ENCODE results near the gene CTF1.
"Not testable (repeated sequence)": the region's sequence is repeated elsewhere in the genome, so short reads cannot be mapped to it uniquely, and the experiment has no call there.

CTF1 gene

GRCh38 chr16:30888856-30889499 lies 7.4 kb upstream of the CTF1 start:
- no peak for DNase-seq (ENCODE audit: low spot score)

- DNase-seq (ENCODE audit: low spot score) = no peak
Measured at GRCh38 chr16:30889721-30890120, 6.7 kb upstream of the CTF1 start.

GRCh38 chr16:30891043-30891823 lies 5.2 kb upstream of the CTF1 start:
- not testable (repeated sequence) for DNase-seq (ENCODE audit: low spot score)

GRCh38 chr16:30892670-30893416 lies 3.6 kb upstream of the CTF1 start:
- no peak for DNase-seq (ENCODE audit: low spot score)

- no peak for DNase-seq (ENCODE audit: low spot score)
Measured at GRCh38 chr16:30893417-30893743, 3.0 kb upstream of the CTF1 start.

- DNase-seq (ENCODE audit: low spot score) = peak; percentile 94
Measured at GRCh38 chr16:30893744-30894539, 2.5 kb upstream of the CTF1 start, which contains the start of gene BCL7C. Gene BCL7C (minus strand): TSS chr16:30894077. CDS start chr16:30893944, 133 bp downstream.

GRCh38 chr16:30894540-30895368 lies 1.7 kb upstream of the CTF1 start:
- DNase-seq (ENCODE audit: low spot score) = no peak

- no peak for DNase-seq (ENCODE audit: low spot score)
Measured at GRCh38 chr16:30895627-30896260, 670 bp upstream of the CTF1 start.

GRCh38 chr16:30896889-30897733 lies 697 bp downstream of the CTF1 start:
- peak; percentile 95 for DNase-seq (ENCODE audit: low spot score)

GRCh38 chr16:30899794-30900193 lies 3.4 kb downstream of the CTF1 start:
- no peak for DNase-seq (ENCODE audit: low spot score)

- DNase-seq (ENCODE audit: low spot score) = no peak
Measured at GRCh38 chr16:30900588-30900987, 4.2 kb downstream of the CTF1 start.

- DNase-seq (ENCODE audit: low spot score) = no peak
Measured at GRCh38 chr16:30901201-30902028, 5.0 kb downstream of the CTF1 start.

GRCh38 chr16:30902029-30902972 lies 5.9 kb downstream of the CTF1 start:
- DNase-seq (ENCODE audit: low spot score) = peak; percentile 87

- DNase-seq (ENCODE audit: low spot score) = no peak
Measured at GRCh38 chr16:30903002-30903401, 6.6 kb downstream of the CTF1 start.

- DNase-seq (ENCODE audit: low spot score) = no peak
Measured at GRCh38 chr16:30903596-30903995, 7.2 kb downstream of the CTF1 start.

- no peak for DNase-seq (ENCODE audit: low spot score)
Measured at GRCh38 chr16:30904114-30904780, 7.8 kb downstream of the CTF1 start.

- no peak for DNase-seq (ENCODE audit: low spot score)
Measured at GRCh38 chr16:30907064-30907463, 10.7 kb downstream of the CTF1 start.
